ENCODE data around the gene C15orf62.

Gene C15orf62

GRCh38 chr15:40737048-40737447, 32.7 kb upstream of the C15orf62 start:
- TF ChIP-seq, protein P1, sequence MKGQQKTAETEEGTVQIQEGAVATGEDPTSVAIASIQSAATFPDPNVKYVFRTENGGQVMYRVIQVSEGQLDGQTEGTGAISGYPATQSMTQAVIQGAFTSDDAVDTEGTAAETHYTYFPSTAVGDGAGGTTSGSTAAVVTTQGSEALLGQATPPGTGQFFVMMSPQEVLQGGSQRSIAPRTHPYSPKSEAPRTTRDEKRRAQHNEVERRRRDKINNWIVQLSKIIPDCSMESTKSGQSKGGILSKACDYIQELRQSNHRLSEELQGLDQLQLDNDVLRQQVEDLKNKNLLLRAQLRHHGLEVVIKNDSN (IDR thresholded peaks at IDR 0.05) = no peak
- TF ChIP-seq CREB1 (IDR thresholded peaks at IDR 0.05; ENCODE audit: low read depth) (no peak), CEBPB (IDR thresholded peaks at IDR 0.05) (no peak), EP300 (IDR thresholded peaks at IDR 0.05; ENCODE audit: borderline replicate concordance) (no peak), TAF1 (IDR thresholded peaks at IDR 0.05; ENCODE audit: low read depth) (no peak), YY1 (IDR thresholded peaks at IDR 0.05; ENCODE audit: low read depth) (no peak), TCF12 (IDR thresholded peaks at IDR 0.05; ENCODE audit: low read depth) (no peak), FOXM1 (IDR thresholded peaks at IDR 0.05; ENCODE audit: borderline replicate concordance, low read depth) (no peak)

DNA sequence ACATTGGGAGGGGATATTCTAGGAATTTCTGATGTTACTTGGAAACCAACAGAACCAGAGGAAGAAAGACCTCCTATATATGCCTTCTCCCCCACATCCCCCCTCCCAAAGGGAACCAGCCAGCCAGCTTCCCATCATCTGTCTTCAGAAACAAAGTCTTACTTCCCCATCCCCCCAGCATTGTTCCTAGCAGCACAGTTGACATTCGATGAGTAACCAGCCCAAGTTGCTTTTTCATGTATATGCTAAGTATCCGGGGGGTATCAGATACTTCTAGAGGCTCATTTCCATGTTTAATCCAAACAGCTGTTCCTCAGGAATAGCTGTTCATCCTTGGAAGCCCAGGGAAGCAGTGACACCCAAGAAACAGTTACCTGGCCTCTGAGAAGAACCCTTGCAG, 30.7 kb upstream of the C15orf62 start:
- TF ChIP-seq TAF1 (IDR thresholded peaks at IDR 0.05; ENCODE audit: low read depth) (no peak), RAD21 (IDR thresholded peaks at IDR 0.05; ENCODE audit: low read depth) (no peak), EP300 (IDR thresholded peaks at IDR 0.05; ENCODE audit: borderline replicate concordance) (no peak), CEBPB (IDR thresholded peaks at IDR 0.05) (no peak)
- TF ChIP-seq, protein P2, sequence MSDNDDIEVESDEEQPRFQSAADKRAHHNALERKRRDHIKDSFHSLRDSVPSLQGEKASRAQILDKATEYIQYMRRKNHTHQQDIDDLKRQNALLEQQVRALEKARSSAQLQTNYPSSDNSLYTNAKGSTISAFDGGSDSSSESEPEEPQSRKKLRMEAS (IDR thresholded peaks at IDR 0.05) = no peak

GRCh38 chr15:40739854-40740253, 29.9 kb upstream of the C15orf62 start:
- TF ChIP-seq, protein P1 (IDR thresholded peaks at IDR 0.05) = no peak
- TF ChIP-seq YY1 (IDR thresholded peaks at IDR 0.05; ENCODE audit: low read depth) (no peak), FOXM1 (IDR thresholded peaks at IDR 0.05; ENCODE audit: borderline replicate concordance, low read depth) (no peak), RAD21 (IDR thresholded peaks at IDR 0.05; ENCODE audit: low read depth) (no peak), TAF1 (IDR thresholded peaks at IDR 0.05; ENCODE audit: low read depth) (no peak), CEBPB (IDR thresholded peaks at IDR 0.05) (no peak), EGR1 (IDR thresholded peaks at IDR 0.05) (no peak), CREB1 (IDR thresholded peaks at IDR 0.05; ENCODE audit: low read depth) (no peak), TEAD4 (IDR thresholded peaks at IDR 0.05) (no peak), TCF12 (IDR thresholded peaks at IDR 0.05; ENCODE audit: low read depth) (no peak)
- TF ChIP-seq, protein P2 (IDR thresholded peaks at IDR 0.05) = no peak

DNA sequence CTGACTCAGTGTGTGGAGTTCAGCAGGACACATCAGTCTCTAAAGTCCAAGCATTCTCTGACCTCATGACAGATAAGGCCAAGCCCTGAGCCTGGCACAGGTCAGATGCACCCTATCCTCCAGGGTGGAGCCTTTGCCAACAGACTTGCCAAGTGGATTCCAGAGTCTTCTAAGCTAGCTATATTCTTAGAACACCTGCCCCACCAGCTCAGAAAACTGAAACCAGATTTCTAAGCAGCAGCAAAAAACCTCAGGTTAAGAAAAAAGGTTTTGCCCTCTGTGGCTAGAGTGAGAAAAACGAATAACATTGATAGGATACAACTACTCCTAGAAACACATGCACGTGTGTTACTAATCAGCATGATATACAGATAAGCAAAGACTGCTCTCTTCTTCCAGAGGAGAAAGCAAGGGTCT, 26.3 kb upstream of the C15orf62 start:
- TF ChIP-seq YY1 (IDR thresholded peaks at IDR 0.05; ENCODE audit: low read depth) (no peak), EGR1 (IDR thresholded peaks at IDR 0.05) (no peak), CEBPB (IDR thresholded peaks at IDR 0.05) (no peak), TAF1 (IDR thresholded peaks at IDR 0.05; ENCODE audit: low read depth) (no peak), RAD21 (IDR thresholded peaks at IDR 0.05; ENCODE audit: low read depth) (no peak), TEAD4 (IDR thresholded peaks at IDR 0.05) (no peak), NFIC (IDR thresholded peaks at IDR 0.05) (no peak), FOXM1 (IDR thresholded peaks at IDR 0.05; ENCODE audit: borderline replicate concordance, low read depth) (no peak)
- TF ChIP-seq, protein P3, sequence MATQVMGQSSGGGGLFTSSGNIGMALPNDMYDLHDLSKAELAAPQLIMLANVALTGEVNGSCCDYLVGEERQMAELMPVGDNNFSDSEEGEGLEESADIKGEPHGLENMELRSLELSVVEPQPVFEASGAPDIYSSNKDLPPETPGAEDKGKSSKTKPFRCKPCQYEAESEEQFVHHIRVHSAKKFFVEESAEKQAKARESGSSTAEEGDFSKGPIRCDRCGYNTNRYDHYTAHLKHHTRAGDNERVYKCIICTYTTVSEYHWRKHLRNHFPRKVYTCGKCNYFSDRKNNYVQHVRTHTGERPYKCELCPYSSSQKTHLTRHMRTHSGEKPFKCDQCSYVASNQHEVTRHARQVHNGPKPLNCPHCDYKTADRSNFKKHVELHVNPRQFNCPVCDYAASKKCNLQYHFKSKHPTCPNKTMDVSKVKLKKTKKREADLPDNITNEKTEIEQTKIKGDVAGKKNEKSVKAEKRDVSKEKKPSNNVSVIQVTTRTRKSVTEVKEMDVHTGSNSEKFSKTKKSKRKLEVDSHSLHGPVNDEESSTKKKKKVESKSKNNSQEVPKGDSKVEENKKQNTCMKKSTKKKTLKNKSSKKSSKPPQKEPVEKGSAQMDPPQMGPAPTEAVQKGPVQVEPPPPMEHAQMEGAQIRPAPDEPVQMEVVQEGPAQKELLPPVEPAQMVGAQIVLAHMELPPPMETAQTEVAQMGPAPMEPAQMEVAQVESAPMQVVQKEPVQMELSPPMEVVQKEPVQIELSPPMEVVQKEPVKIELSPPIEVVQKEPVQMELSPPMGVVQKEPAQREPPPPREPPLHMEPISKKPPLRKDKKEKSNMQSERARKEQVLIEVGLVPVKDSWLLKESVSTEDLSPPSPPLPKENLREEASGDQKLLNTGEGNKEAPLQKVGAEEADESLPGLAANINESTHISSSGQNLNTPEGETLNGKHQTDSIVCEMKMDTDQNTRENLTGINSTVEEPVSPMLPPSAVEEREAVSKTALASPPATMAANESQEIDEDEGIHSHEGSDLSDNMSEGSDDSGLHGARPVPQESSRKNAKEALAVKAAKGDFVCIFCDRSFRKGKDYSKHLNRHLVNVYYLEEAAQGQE (IDR thresholded peaks at IDR 0.05; ENCODE audit: low read depth) = no peak
- TF ChIP-seq, protein P2 (IDR thresholded peaks at IDR 0.05) = no peak

GRCh38 chr15:40743921-40744814, 25.6 kb upstream of the C15orf62 start:
- TF ChIP-seq, protein P3 (IDR thresholded peaks at IDR 0.05; ENCODE audit: low read depth) = no peak
- no peak for TF ChIP-seq TCF12 (IDR thresholded peaks at IDR 0.05; ENCODE audit: low read depth)
- TF ChIP-seq NFIC (IDR thresholded peaks at IDR 0.05) = no peak
- TF ChIP-seq TEAD4 (IDR thresholded peaks at IDR 0.05) = no peak
- no peak for TF ChIP-seq EGR1 (IDR thresholded peaks at IDR 0.05)
- TF ChIP-seq CREB1 (IDR thresholded peaks at IDR 0.05; ENCODE audit: low read depth) = no peak
- TF ChIP-seq, protein P1 (IDR thresholded peaks at IDR 0.05) = no peak
- TF ChIP-seq, protein P2 (IDR thresholded peaks at IDR 0.05) = no peak

Data from Ishikawa (cell line).